LHCN-M2 (cell line): ENCODE measurements around the gene TMEM271. TPM values are rescaled to one million over a fixed set of nuclear protein-coding genes. Genes with fewer than 3 reads are reported as not detected.
A peak's percentile ranks its signal among the peaks of the same experiment; 100 is the strongest.

Source experiments
- DNase-seq: peaks from one replicate; pipeline ENCODE4 v3.0.0-alpha.2; 2012; ENCODE audit warnings: low read depth
- total RNA-seq: library from RNA; depleted of rRNA; stranded (reverse); fragments of >200 nt; gene quantifications from 2 replicates; pipeline ENCODE4 v1.2.3, GENCODE V29; 2014; rRNA removed

The TMEM271 gene
- total RNA-seq, 1 experiment from 2014 or later, result not detected

DNA sequence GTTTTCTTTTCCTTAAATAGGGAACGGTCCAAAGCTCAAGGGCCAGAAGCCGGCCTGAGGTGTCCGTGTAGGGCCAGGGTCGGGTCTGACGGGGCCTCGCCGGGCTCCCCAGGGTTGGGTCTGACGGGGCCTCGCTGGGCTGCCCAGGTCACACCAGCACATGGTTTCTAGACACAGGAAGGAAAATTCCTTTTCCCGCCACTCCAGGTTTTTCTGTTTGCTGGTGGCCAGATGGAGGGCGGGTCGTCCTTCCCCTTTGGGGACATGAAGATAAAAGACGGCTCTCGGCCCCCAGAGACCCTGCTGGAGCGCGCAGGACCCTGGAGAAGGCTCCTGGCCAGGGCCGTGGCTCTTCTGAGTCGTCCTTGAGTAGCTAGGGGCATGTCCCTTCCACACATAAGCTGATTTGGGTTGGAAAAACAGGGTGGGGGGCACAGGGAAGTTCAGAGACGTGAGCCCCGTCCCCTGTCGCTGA, 42.0 kb downstream of the TMEM271 start:
- DNase-seq, result no peak

DNA sequence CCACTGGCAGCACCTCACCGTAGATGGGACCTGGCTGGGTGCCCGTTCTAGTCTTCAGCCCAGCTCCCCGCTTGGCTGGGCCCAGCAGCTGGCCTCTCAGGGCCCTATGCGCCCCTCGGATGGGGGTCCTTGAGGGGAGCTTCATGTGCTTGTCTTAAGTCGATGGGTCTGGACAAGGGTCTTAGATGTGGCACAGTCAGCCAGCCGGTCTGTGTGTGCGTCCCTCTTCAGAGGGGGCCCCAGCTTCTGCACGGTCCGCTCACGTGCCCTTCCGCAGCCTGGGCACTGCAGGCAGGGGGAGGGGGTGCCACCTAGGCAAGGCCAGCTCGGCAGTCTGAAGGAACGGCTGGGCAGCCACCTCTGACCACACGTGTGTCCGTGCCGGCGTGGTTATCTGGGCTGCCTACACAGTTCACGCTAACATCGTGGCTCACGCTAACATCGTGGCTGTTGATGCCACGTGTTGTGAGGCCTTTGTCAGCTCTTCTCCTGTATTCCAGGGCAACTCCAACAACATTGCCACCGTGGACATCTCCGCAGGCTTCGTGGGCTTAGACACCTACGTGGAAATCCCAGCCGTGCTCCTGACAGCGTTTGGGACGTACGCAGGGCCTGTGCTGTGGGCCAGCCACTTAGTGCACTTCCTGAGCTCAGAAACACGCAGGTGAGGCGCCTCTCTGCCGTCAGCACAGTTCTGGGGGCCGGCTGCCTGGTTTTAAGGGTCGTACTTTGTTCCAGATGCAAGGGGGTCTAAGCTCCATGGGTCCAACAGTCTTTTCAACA, 42.6 kb downstream of the TMEM271 start:
- DNase-seq, result no peak

DNA sequence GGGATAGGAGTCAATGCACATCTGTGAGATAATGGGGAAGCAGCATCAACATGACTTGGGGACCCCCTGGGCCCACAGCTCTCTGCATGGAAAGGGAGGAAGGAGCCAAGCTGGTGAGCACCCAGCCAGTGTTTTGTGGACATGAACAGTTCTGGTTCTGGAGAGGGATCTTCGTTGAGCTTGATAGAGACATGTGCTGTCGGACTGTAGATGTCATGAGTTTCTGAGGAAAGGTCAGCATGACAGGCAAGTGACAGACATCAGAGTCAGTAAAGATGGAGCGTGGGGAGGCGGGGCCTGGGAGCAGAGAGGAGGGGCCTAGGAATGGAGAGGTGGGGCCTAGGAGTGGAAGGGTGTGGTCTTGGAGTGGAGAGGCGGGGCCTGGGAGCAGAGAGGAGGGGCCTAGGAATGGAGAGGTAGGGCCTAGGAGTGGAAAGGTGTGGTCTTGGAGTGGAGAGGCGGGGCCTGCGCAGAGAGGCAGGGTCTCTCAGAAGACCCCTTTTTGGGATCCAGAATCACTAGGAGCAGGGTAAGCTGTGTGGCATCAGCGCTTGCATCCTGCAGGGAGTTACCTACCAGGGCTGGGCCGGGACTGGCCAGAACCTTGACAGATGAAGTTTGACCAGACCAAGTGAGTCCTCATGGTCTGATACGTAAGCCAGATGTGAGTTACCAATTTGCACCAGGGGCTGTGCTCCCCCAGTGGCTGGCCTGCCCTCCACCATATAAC, 43.3 kb downstream of the TMEM271 start:
- peak; percentile 7 for DNase-seq

DNA sequence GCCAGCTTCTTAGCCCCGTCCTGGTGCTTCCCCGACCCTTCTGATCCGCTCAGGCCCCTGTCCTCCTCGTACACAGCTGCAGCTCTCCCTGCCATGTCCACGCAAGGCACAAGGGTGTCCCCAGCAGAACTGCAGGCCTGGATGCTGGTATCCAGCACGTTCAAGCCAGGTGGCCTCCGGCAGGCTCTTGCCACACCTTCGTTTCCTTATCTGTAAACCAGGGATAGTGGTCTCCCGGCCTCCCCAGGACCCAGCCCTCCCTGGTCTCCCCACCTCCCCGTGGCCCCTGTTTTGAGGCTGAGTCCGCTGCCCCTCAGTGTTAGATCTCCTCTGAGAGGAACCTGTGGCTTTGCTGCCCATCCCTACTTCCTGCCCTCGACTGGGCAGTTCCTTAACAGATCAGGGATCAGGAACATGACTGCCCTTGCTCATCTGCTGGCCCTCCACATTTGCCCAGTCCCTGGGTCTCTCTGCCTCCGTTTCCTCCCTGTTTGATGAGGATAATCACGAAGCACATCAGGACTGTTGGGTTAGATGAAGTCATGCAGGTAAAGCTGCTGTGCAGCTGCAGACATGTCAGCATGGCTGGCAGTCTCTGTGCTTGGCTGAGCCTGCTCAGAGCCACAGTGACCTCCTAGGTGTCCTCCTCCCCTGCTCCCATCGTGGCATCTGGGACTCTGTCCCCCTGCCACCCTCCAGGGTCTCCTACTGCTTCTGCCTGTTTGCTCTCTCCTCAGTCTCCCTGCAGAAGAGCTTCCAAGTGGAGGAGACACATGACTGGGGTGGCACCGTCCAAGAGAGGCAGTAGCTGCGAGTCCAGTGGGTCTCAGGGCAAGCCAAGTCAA, 44.2 kb downstream of the TMEM271 start:
- no peak for DNase-seq

DNA sequence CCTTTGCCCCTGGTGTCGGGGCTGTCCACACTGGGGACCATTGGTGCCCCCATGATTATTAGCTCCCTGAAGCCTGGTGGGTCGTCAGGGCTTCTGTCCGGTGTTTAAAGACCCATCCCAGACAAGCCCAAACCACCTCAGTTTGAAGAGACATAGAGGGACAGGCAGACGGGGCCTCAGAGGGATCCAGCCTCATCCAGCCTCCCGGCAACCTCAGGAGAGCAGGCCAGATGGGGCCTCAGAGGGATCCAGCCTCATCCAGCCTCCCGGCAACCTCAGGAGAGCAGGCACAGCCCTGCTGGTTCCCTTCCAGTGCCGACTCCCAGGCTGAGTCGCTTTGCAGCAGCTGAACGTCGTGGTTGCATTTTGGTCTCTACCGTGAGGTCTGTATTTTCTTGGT, 45.0 kb downstream of the TMEM271 start:
- DNase-seq, result no peak

DNA sequence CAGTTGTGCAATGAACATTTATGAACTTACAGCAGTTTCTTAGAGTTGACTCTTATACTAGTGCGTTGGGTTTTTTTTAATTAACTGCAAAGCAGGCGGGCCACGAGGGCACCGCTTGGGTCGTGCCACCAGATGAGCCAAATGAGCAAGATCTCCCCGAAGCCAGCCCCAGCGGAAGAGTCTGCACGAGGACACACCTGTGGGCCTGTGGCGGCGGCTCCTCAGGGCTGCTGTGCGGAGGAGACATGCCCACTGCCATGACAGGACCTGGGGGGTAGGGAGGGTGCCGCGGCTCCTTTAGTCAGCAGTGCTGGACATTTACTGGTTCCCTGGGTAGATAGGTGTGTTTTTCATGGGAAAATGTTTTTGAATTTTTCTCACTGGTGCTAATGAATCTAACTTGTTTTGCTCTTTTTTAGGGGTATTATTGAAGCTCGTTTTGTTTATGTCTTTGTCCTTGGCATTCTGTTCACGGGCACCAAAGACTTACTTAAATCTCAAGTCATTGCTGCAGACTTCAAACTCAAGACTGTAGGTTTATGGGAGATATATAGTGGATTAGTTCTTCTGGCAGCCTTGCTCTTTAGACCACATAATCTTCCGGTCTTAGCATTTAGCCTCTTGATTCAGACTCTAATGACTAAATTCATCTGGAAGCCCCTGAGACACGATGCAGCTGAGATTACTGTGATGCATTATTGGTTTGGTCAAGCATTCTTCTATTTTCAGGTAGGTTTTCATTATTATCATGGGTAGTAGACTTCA, 45.9 kb downstream of the TMEM271 start:
- DNase-seq, result no peak

DNA sequence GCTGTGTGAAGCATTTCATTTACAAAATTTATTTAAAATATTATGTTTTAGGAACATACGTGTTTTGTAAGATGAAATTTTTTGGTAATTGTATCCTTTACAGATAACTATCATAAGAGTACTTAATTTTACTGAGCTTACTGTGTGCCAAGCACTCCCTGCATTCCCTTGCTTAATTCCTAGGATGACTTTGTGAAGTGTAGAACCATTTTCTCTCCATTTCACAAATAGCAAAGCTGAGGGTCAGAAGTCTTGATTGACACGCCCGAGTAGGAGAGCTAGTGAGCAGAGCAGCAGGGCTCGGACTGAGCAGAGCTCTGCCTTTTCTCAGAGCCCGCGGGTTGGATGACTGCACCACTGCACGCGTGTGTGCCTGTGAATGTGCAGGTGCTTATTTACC, 46.5 kb downstream of the TMEM271 start:
- no peak for DNase-seq

DNA sequence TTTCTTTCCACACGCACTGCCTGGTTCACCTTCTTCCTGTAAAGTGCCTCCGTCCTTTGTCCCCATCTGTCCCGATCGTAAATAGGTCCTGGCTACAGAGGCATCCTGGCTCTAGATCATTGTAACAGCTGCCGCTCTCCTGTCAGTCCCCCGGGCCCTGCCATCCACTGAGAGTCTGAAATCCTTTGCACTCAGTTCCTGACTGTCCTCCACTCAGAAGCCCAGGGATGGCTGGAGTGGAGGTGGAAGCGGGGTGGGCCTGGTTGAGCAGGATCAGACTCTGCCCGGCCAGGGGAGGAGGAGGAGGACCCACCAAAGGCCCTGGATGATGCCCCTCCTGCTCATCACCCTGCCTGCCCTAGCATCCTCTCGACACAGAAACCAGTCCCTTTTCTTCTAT, 47.3 kb downstream of the TMEM271 start:
- DNase-seq, result no peak

DNA sequence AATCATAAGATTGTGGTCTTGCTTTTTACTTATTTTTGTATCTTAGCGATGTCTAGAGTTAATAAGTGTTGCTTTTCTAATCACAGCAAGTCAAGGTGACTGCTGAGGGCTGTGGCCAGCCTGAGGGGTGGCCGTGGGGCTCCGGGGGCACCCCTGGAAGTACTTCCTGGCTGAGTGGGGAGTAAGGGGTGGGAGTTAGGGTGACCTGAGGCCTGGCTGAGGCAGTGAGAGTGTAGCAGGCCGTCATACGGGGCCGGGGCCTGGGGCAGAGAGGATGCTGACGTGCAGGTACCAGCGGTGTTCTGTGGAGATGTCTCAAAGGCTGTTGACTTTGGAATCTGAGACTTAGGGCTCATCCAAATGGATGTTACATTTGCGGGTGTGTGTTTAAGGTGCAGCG, 47.8 kb downstream of the TMEM271 start:
- DNase-seq, result no peak

DNA sequence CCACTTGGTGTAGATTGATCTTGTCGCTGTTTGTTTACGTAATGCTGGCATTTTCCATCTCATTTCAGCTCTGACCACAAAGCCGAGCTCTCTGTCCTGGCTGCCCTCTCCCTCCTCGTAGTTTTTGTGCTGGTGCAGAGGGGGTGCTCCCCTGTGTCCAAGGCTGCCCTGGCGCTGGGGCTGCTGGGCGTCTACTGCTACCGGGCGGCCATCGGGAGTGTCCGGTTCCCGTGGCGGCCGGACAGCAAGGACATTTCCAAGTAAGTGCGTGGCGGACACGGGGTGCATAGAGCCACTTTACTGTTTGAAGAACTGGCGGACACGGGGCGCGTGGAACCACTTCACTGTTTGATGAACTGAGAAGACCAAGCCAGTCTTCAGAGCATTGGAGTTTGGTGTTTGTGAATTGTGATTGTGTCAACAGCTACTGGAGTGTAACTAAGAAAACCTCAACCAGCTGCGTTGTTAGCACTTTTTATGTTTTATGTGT, 49.1 kb downstream of the TMEM271 start:
- no peak for DNase-seq

DNA sequence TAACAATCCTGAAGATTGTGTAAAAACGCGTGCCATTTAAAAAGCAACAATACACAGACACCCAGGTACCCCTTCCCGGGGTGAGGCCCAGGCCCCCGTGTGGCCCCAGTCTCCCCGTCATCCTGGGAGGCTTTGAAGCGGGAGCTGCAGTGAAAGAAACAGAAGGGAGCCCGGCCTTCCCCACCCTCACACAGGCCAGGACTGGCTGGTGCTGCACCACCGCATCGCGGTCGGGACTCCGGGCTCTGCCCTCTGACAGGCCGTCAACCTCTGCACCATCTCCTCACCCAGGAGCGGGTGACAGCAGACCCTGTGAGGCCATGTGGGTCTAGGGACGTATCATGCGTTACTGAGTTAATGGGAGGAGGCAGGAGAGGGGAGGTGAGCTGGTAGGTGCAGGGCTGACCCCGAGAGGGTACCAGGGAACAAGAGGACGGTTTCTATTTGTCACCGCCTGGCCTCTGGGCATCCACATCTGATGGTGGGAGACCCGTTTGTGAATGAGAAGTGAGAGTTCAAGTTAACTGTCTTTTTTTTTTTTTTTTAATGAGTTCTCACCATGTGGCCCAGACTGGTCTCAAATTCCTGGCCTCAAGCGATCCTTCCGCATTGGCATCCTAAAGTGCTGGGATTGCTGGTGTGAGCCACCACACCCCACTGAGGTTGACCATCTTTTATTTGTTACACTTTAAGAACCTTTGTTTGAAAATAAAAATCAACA, 49.7 kb downstream of the TMEM271 start:
- DNase-seq, result no peak

DNA sequence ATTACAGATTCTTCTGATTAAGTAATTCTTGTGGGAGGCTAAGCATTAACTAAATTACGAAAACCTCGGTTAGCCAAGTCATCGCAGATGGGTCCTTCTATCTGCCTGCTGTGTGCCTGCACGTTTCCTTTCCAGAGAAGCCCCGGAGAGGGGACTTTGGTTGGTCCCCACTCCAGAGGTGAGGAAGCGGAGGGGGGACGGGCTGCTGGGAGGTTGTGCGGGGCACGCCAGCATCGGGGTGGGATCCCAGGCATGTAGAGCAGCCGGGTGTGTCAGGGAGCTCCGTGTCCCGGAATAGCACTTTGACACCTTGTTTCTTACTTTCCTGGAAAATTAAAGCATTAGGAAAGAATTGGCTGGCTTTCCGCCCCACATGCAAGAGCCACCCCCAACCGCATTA, 50.4 kb downstream of the TMEM271 start:
- no peak for DNase-seq

DNA sequence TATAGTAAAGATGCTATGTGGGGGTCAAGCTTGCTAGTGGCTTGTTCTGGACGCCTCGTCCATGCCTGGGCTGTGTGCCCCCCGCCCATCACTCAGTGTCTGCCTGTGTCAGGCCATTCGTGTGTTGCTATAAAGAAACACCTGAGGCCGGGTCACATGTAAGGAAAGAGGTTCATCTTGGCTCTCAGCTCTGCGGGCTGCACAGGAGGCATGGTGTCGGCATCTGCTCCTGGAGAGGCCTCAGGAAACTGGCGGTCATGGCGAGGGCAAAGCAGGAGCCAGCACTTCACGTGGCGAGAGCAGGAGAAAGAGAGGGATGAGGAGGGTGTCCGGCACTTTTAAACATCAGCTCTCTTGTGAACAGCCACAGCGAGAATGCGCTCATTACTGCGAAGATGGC, 51.9 kb downstream of the TMEM271 start:
- DNase-seq, result no peak

Other genes starting within 250 kb of the TMEM271 start
- 8.5 and 9.2 TPM in 2 replicates for gene ZNF141, start 238.5 kb downstream of the TMEM271 start, total RNA-seq
- gene ZNF721, start 77.1 kb downstream of the TMEM271 start, total RNA-seq, result 8.8 and 13.2 TPM in 2 replicates
- gene PIGG, start 77.1 kb downstream of the TMEM271 start, total RNA-seq, result 33.3 and 36.2 TPM in 2 replicates
- gene PDE6B, start 49.3 kb upstream of the TMEM271 start, total RNA-seq, result 0.06 and 0.29 TPM in 2 replicates
- gene ATP5ME, start 98.0 kb upstream of the TMEM271 start, total RNA-seq, result 54.2 and 67.9 TPM in 2 replicates
- gene MYL5, start 98.2 kb upstream of the TMEM271 start, total RNA-seq, result 8.1 and 10.4 TPM in 2 replicates
- gene SLC49A3, start 112.9 kb upstream of the TMEM271 start, total RNA-seq, result 0.17 TPM in 1 of 2 replicates, not detected in the other
- 66.3 and 69.6 TPM in 2 replicates for gene PCGF3, start 129.5 kb upstream of the TMEM271 start, total RNA-seq
- not detected in 2 replicates for gene CPLX1, start 249.8 kb upstream of the TMEM271 start, total RNA-seq